Muscle of leg (tissue), 11 donors: Measurements from ENCODE around the gene LDLRAD4. TPM values are rescaled to one million over a fixed set of nuclear protein-coding genes. Genes with fewer than 3 reads are reported as not detected.

Experiments
- DNase-seq: peaks from one replicate; pipeline ENCODE4 v3.0.0; 2013
- H3K27ac ChIP-seq: one replicate; pipeline ENCODE4 v1.5.1; 2013; ENCODE audit warnings: mild to moderate bottlenecking, low read length, control low read depth
- H3K27me3 ChIP-seq: one replicate; pipeline ENCODE4 v1.6.1; 2013; ENCODE audit warnings: low read length; ENCODE audit not compliant: control insufficient read depth, insufficient read depth
- H3K36me3 ChIP-seq: one replicate; pipeline ENCODE4 v1.6.1; 2013; ENCODE audit warnings: low read length; ENCODE audit not compliant: control insufficient read depth, insufficient read depth
- H3K4me1 ChIP-seq: one replicate; pipeline ENCODE4 v1.6.1; 2013; ENCODE audit warnings: low read length; ENCODE audit not compliant: control insufficient read depth, insufficient read depth
- H3K4me3 ChIP-seq: one replicate; pipeline ENCODE4 v1.5.1; 2013; ENCODE audit warnings: low read length, control low read depth
- H3K9me3 ChIP-seq: replicated peaks from 2 replicates; pipeline ENCODE4 v1.6.1; 2013; ENCODE audit warnings: low read depth, low read length; ENCODE audit not compliant: control insufficient read depth
- WGBS: methylation state at CpG from one replicate; pipeline ENCODE4 v1.1.5; 2013; ENCODE audit warnings: missing lambda C conversion rate; ENCODE audit not compliant: insufficient coverage; 5-methylcytosine and 5-hydroxymethylcytosine counted together
- polyA plus RNA-seq, 8 donors: library from polyadenylated mRNA; unstranded; fragments of 120-200 nt; gene quantifications; one replicate each; pipeline versions ENCODE4 v1.2.1 to v1.2.3, GENCODE V29; 2013; ENCODE audit warnings: inconsistent platforms in 1 of 8, low replicate concordance in 1 of 8; ENCODE audit not compliant: insufficient read length in 8 of 8, insufficient read depth in 1 of 8
- total RNA-seq: library from RNA; stranded (reverse); fragments of 120-200 nt; gene quantifications from one replicate; pipeline ENCODE4 v1.2.4, GENCODE V29; 2013

The LDLRAD4 gene
- total and polyA plus RNA-seq, 9 donors: 9.0 to 20.8 (median 14.4) TPM

DNA sequence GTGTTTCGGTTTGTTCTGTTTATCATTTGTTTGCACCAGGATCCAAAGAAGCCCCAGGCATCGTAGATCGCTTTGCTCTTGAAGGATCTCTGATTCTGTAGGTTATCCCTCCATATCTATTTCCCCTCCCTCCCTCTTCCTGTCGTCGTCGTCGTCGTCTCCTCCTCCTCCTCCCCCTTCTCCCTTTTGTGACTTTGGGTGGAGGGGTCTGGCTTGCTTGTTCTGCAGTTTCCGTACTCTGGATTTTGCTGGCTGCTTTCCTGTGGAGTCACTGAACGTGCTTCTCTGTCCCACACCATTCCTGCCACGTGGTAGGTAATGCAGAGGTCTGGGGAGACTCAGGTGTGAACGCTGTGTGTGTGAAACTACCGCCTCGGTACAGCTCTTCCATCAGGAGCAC lies 225.0 kb downstream of the LDLRAD4 start:
- H3K27ac ChIP-seq: no peak overlapping the region
- H3K4me3 ChIP-seq: no peak overlapping the region
- DNase-seq: peak; percentile 55
- 32% methylated on average over 3 of the region's 14 CpGs for WGBS
- H3K27me3 ChIP-seq: no peaks in the 10 kb centered on the region
- no peaks in the 10 kb centered on the region for H3K36me3 ChIP-seq
- H3K9me3 ChIP-seq: no peaks in the 10 kb centered on the region
- peaks cover 23% of the 10 kb centered on the region for H3K4me1 ChIP-seq

DNA sequence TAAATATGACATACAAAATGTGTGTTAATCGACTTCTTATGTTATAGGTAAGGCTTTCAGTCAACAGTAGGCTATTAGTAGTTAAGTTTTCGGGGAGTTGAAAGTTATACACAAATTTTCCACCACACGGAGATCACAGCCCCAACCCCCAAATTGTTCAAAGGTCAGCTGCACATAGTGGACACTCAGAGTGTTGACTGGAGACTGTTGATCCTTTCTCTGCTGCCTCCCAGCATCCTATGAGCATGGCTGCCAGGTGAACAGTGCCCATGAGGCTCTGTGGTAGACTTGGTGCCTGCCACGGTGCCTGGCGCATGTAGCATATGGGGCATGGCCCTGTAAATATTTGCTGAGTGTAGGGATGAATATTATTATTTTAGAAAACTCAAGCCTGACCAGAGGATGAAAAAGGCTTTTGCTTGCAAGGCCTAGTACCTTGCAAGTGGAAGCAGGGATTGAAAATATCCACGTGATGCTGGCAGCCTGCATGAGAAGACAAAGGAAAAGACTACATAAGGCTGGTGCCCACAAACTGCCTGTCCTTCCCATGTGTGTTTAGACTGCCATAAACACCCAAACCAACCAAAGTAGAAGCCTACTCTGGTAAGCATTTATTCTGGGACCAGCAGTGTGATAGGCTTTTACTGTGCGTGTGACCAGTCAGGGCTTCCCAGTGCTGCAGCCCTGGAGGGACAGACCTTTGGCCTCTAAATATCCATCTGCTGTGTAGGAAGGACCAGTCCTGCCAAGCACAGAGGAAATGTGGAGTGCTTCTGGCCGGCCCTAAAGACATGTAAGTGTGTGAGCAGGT lies 226.1 kb downstream of the LDLRAD4 start:
- Histone ChIP-seq H3K36me3 (no peaks in the 10 kb centered on the region), H3K27ac (no peak overlapping the region), H3K4me3 (no peak overlapping the region), H3K4me1 (peaks cover 23% of the 10 kb centered on the region), H3K27me3 (no peaks in the 10 kb centered on the region), H3K9me3 (no peaks in the 10 kb centered on the region)
- 64% methylated on average over 5 of the region's 8 CpGs for WGBS
- no peak for DNase-seq

DNA sequence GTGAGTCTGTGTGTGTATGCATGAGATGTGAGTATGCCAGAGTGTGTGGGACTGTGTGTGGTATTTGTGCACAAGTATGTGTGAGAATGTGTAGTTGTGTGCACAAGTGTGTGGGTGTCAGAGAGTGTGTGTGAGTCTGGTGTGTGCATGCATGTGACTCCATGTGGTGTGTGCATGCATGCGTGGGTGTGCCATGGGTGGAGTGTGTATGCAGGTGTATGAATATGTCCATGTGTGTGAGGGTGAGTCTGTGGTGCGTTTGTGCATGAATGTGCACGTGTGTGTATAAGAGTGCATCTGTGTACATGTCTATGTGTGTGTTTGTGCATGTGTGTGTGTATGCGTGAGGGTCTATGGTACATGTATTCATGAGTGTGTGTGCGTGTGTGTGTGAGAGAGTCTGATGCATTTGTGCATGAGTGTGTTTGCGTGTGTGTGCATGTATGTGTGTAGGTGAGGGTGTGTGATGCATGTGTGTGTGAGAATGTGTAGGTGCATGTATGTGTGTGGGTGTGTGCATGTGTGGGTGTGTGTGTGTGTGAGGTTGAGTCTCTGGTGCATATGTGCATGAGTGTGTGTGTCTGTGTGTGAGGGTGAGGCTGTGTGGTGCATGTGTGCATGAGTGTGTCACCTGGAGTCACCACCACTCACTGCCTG lies 226.8 kb downstream of the LDLRAD4 start:
- no peaks in the 10 kb centered on the region for H3K9me3 ChIP-seq
- H3K4me3 ChIP-seq: no peak overlapping the region
- H3K4me1 ChIP-seq: peaks cover 23% of the 10 kb centered on the region
- DNase-seq: no peak
- WGBS: 80% methylated on average over 6 of the region's 6 CpGs
- no peaks in the 10 kb centered on the region for H3K36me3 ChIP-seq
- H3K27me3 ChIP-seq: no peaks in the 10 kb centered on the region
- H3K27ac ChIP-seq: no peak overlapping the region

DNA sequence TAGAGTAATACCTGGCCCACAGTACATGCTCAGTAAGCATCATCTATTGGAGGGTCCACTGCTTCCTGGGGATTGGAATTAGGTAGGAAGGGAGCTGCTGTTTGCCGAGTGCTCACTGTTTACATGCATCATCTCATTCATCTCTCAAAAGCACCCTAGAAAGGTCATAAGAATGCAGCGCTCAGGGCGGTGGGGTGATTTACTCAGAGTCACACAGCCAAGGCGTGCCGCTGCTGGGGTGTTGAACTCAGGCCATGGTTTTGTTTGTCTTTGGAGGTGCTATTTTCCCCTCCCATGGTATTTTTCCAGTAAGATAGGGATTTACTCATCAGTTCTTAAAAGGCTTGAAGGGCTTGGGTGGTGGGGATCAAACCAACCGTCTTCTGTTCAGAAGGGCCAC lies 227.5 kb downstream of the LDLRAD4 start:
- Histone ChIP-seq H3K27me3 (no peaks in the 10 kb centered on the region), H3K4me1 (peaks cover 24% of the 10 kb centered on the region), H3K27ac (no peak overlapping the region), H3K4me3 (no peak overlapping the region), H3K36me3 (no peaks in the 10 kb centered on the region), H3K9me3 (no peaks in the 10 kb centered on the region)
- WGBS: no CpG with 5 or more reads among the region's 6 CpGs
- DNase-seq: no peak

DNA sequence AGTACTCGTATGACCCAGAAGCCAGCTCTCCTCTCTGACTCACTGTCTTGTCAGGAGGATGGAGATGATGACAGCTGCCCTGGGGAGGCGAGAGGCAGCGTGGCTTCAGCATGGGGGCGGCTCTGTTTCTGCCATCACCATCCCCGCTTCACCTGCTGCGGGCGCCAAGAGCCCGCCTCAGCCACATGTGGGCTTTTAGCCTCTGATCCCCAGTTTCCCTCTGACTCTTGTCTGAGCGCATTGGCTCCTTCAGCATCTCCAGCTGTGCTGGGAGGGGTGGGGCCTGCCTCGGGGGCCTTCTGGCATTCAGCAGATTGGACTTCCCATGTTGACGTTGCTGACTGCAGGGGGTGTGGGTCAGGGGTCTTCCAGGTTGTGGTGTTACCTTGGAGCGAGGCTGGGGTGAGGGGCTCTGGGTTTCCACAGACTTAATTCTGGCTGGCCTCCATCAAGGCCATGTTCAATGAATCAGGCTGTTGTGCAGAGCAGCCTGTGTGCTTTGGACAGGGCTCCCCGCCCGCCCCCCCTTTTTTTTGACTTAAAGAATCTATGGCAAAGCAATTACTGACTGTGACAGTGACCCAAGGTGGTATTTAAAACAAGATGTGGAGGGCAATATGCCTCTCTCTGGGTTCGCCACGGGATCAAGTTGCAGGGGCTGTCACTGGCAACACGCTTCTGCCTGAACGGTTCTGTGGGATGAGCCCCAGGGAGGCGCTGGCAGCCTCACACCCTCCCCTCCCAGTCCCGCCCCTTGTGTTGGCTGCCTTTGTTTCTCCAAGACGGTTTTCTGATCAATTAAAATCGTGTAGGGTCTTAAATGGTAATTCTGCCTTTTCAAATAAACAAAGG lies 228.3 kb downstream of the LDLRAD4 start:
- DNase-seq: peak; percentile 59
- 33% methylated on average over 9 of the region's 22 CpGs for WGBS
- Histone ChIP-seq H3K36me3 (no peaks in the 10 kb centered on the region), H3K9me3 (no peaks in the 10 kb centered on the region), H3K27ac (peak overlapping the region; percentile 47), H3K27me3 (no peaks in the 10 kb centered on the region), H3K4me1 (peaks cover 25% of the 10 kb centered on the region), H3K4me3 (no peak overlapping the region)

DNA sequence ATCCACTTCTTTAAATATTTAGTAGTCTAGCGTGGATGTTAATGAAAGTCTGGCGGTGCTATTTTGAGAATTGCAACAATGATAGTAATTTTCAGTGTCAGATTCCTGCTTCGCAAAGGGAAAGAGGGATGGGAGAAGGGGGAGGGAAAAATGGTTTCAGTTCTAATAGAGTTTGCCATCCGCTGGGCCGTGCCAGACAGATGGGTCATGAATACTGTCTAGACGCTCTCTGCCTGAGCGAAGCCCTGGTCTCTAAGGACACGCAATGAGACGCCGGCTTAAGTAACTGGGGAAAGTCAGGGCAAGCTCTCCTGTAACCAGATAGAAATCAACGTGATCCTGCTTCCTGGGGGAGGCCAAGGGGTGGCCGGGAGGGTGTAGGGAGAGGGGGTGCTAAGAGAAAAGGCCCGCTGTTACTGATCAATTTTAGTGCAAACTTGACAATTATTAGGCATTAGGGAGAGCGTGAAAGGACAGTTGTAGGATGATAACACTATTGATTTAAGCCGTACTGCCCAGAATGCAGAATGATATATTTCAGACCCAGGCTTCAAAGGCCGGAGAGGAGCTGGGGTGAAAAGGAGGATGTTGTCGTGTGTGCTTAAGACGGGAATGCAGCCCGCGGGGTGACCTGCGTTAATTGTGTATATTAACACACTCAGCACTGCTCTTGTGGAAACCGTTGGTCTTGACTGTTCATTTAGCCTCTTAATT lies 229.2 kb downstream of the LDLRAD4 start:
- WGBS: 34% methylated on average over 21 of the region's 22 CpGs
- DNase-seq: peak; percentile 86
- H3K36me3 ChIP-seq: no peaks in the 10 kb centered on the region
- peak overlapping the region; percentile 37 for H3K27ac ChIP-seq
- no peaks in the 10 kb centered on the region for H3K27me3 ChIP-seq
- peaks cover 30% of the 10 kb centered on the region for H3K4me1 ChIP-seq
- H3K9me3 ChIP-seq: no peaks in the 10 kb centered on the region
- no peak overlapping the region for H3K4me3 ChIP-seq

DNA sequence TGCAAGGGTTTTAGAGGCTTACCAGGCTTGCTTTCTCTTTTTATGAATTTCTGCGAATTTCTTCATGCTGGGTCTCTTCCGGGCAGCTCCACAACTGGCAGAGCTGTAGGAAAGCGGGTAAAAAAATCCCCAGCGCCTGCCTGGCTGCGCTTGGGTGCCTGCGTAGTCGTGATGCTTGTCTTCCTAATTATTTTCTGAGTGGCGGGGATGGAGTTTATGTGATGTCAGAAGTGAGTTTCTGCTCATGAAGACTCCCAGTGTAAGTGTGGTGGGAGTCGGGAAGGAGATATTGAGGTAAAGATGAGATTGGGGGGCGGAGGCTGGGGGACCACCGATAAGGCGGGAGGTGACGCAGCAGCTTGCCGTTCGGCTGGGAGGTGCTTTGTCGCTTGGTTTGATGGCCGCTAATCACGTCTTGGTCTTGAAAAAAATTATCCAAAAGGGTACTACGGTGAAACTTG lies 229.8 kb downstream of the LDLRAD4 start:
- no peaks in the 10 kb centered on the region for H3K36me3 ChIP-seq
- peaks cover 31% of the 10 kb centered on the region for H3K4me1 ChIP-seq
- H3K27me3 ChIP-seq: no peaks in the 10 kb centered on the region
- no peaks in the 10 kb centered on the region for H3K9me3 ChIP-seq
- peak; percentile 55 for DNase-seq
- no peak overlapping the region for H3K27ac ChIP-seq
- H3K4me3 ChIP-seq: no peak overlapping the region
- 70% methylated on average over 19 of the region's 19 CpGs for WGBS

DNA sequence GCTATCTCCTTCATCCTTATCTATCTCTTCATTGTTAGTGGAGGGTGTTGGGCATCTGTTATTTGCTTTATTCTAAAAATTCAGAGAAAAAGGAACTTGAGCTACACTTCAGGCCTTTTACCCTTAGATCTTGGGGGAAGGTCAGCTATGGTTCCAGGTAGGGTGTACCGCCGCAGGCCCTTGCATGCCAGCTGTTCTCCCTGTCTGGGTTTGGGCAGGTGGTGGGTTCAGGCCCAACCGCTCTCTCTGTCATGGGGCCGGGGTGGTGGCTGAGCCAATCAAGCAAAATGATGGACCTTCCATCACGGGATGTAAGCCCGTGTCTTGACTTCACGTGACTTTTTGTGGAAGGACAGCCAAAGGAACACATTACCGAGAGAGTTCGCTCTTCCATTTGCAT lies 231.1 kb downstream of the LDLRAD4 start:
- peaks cover 31% of the 10 kb centered on the region for H3K4me1 ChIP-seq

DNA sequence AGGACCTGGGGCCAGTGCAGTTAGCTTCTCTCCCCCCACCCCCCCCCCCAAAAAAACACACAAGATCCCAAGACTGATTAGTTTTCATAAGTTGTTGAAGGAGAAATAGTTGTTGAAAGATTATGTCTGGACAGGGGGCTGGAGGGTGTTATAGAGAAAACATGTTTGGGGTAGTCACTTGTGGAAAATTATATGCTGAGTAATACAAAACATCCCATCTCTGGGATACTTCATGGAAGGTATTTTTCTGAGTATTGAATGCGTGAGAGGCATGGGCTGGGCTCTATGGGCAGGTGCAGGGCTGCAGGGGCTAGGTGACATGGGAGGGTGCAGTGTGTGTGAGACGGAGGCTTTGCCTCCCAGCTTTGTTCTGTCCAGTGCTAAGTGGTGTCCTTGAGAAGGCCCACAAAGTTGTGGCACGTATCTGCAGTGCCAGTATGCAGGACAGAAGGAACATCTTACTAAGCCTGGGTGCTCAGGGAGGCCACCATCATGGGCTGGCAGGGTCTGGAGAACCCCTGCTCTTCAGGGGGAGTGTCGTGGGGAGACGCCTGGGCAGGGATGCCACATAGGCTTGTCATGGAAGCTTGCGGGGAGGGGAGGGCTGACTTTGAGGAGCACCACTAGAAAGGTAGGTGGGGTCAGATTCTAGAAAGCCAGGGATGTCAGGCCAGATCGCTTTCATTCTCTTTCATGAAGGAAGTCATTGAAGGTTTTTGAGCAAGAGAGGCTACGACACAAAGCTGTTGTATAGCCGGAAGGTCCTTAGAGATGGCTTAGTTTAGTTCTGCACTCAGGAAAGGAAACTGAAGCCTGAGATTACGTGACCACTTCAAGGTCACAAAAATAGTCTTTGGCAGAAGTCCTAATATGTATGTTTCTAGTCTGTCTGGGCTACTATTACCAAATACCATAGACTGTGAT lies 232.0 kb downstream of the LDLRAD4 start:
- Histone ChIP-seq H3K9me3 (no peaks in the 10 kb centered on the region), H3K36me3 (no peaks in the 10 kb centered on the region), H3K27me3 (no peaks in the 10 kb centered on the region), H3K4me1 (peaks cover 33% of the 10 kb centered on the region), H3K4me3 (no peak overlapping the region), H3K27ac (no peak overlapping the region)
- no peak for DNase-seq
- WGBS: 76% methylated on average over 10 of the region's 10 CpGs

More for the DNA sequence above, 231.1 kb downstream of the LDLRAD4 start:
- DNase-seq: no peak
- Histone ChIP-seq H3K4me3 (no peak overlapping the region), H3K27me3 (no peaks in the 10 kb centered on the region), H3K36me3 (no peaks in the 10 kb centered on the region), H3K9me3 (no peaks in the 10 kb centered on the region), H3K27ac (no peak overlapping the region)
- WGBS: 95% methylated on average over 9 of the region's 9 CpGs
